ENCODE results near the gene SPDYE2B.
"Not testable (repeated sequence)": the region's sequence is repeated elsewhere in the genome, so short reads cannot be mapped to it uniquely, and the experiment has no call there.

DNA sequence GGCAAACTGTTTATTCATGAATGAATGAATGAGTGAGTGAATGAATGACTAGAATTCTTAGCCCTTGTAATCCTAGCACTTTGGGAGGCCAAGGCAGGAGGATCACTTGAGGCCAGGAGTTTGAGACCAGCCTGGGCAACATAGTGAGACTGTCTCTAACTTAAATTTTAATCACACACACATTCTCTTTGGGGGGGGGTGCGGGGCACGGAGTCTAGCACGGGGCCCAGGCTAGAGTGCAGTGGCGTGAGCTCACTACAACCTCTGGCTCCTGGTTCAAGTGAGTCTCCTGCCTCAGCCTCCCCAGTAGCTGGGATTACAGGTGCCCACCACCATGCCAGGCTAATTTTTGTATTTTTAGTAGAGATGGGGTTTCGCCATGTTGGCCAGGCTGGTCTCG lies 40.5 kb downstream of the SPDYE2B start:
- TF ChIP-seq EZH2 (IDR thresholded peaks at IDR 0.05; ENCODE audit: borderline replicate concordance, insufficient read depth, low read depth, low read length, poor library complexity, severe bottlenecking): not testable (repeated sequence)
- TF ChIP-seq, protein P1, sequence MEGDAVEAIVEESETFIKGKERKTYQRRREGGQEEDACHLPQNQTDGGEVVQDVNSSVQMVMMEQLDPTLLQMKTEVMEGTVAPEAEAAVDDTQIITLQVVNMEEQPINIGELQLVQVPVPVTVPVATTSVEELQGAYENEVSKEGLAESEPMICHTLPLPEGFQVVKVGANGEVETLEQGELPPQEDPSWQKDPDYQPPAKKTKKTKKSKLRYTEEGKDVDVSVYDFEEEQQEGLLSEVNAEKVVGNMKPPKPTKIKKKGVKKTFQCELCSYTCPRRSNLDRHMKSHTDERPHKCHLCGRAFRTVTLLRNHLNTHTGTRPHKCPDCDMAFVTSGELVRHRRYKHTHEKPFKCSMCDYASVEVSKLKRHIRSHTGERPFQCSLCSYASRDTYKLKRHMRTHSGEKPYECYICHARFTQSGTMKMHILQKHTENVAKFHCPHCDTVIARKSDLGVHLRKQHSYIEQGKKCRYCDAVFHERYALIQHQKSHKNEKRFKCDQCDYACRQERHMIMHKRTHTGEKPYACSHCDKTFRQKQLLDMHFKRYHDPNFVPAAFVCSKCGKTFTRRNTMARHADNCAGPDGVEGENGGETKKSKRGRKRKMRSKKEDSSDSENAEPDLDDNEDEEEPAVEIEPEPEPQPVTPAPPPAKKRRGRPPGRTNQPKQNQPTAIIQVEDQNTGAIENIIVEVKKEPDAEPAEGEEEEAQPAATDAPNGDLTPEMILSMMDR (IDR thresholded peaks at IDR 0.05): not testable (repeated sequence)

Measured in B cell (primary cell).